ENCODE measurements around the gene PPP2R5C.

PPP2R5C gene

DNA sequence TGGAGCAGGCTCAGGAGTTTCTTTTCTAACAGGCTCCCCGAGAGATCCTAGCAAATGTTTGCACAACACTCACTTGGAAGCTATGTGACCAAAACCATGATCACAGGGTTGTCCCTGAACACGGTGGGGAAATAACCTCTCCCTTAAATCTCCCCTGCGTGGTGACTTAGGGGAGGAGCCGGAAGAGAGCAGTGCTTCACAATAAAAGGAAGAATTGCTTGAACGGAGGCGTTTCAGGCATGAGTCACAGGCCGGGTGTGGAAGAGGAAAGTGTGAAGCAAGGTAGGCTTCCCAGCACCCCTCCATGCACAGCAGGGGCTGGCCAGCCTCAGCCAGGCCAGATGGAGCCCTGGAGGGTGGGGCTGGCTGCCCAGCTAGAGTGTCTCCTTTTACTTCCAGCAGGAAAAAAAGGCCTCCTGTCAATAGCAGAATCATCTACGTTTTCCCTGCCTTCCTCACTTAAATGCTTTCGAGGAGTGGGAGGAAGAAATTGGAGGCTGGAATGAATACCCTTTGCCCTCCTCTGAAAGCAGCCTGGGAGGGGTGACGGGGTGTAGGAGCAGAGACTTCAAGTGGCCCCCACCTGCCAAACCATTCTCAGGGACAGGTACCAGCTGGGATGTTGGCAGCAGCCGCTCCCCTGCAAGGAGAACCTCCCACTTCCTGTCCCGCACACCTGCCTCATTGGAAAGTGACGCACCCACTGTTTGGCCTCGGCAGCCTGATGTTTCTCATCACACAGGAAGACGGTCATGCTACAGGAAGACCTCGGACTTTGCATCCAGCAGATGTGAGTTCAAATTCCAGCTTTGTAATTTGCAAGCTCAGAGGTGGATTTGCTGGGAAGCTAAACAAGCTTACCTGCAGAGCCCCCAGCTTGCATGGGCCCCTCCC, 30.1 kb upstream of the PPP2R5C start (continued):
- TF ChIP-seq, protein P1, sequence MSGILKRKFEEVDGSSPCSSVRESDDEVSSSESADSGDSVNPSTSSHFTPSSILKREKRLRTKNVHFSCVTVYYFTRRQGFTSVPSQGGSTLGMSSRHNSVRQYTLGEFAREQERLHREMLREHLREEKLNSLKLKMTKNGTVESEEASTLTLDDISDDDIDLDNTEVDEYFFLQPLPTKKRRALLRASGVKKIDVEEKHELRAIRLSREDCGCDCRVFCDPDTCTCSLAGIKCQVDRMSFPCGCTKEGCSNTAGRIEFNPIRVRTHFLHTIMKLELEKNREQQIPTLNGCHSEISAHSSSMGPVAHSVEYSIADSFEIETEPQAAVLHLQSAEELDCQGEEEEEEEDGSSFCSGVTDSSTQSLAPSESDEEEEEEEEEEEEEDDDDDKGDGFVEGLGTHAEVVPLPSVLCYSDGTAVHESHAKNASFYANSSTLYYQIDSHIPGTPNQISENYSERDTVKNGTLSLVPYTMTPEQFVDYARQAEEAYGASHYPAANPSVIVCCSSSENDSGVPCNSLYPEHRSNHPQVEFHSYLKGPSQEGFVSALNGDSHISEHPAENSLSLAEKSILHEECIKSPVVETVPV (CRISPR knock-in tag; IDR thresholded peaks at IDR 0.05) = no peak
- TF ChIP-seq PPARA (CRISPR knock-in tag; IDR thresholded peaks at IDR 0.05; ENCODE audit: borderline replicate concordance) (no peak), ISL1 (CRISPR knock-in tag; IDR thresholded peaks at IDR 0.05) (no peak), ZFP30 (CRISPR knock-in tag; IDR thresholded peaks at IDR 0.05) (no peak)
- TF ChIP-seq, protein P2, sequence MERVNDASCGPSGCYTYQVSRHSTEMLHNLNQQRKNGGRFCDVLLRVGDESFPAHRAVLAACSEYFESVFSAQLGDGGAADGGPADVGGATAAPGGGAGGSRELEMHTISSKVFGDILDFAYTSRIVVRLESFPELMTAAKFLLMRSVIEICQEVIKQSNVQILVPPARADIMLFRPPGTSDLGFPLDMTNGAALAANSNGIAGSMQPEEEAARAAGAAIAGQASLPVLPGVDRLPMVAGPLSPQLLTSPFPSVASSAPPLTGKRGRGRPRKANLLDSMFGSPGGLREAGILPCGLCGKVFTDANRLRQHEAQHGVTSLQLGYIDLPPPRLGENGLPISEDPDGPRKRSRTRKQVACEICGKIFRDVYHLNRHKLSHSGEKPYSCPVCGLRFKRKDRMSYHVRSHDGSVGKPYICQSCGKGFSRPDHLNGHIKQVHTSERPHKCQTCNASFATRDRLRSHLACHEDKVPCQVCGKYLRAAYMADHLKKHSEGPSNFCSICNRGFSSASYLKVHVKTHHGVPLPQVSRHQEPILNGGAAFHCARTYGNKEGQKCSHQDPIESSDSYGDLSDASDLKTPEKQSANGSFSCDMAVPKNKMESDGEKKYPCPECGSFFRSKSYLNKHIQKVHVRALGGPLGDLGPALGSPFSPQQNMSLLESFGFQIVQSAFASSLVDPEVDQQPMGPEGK (CRISPR knock-in tag; IDR thresholded peaks at IDR 0.05; ENCODE audit: borderline replicate concordance) = no peak

DNA sequence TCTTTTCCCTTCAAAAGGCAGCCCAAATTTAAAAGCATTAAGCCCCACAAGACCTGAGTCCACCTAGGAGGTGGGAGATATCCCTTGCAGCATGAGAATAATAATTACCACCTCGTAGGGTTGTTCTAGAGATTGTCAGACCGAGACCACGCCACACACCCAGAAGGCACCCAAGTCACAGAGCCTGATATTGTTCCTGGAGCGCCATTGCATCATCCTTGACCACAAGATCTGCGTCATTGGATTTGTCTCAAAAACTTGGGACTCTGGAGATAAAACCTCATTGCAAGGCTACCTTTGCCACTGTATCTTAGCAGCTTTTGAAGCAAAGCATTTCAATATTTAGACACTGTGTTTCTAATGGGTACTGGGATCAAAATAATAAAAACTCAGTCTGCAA, 29.4 kb upstream of the PPP2R5C start:
- no peak for ATAC-seq
- TF ChIP-seq ZNF70 (CRISPR knock-in tag; IDR thresholded peaks at IDR 0.05) (no peak), PPARA (CRISPR knock-in tag; IDR thresholded peaks at IDR 0.05; ENCODE audit: borderline replicate concordance) (no peak), ZFP3 (CRISPR knock-in tag; IDR thresholded peaks at IDR 0.05) (no peak), RARB (CRISPR knock-in tag; IDR thresholded peaks at IDR 0.05) (no peak), TCF4 (CRISPR knock-in tag; IDR thresholded peaks at IDR 0.05; ENCODE audit: borderline replicate concordance) (no peak), SNAI2 (CRISPR knock-in tag; IDR thresholded peaks at IDR 0.05) (no peak), ZNF8 (CRISPR knock-in tag; IDR thresholded peaks at IDR 0.05) (no peak), GLIS3 (CRISPR knock-in tag; IDR thresholded peaks at IDR 0.05) (no peak), ISL1 (CRISPR knock-in tag; IDR thresholded peaks at IDR 0.05) (no peak), ZFP30 (CRISPR knock-in tag; IDR thresholded peaks at IDR 0.05) (no peak), CSDC2 (CRISPR knock-in tag; IDR thresholded peaks at IDR 0.05) (no peak), BACH2 (CRISPR knock-in tag; IDR thresholded peaks at IDR 0.05; ENCODE audit: borderline replicate concordance) (no peak), OSR1 (CRISPR knock-in tag; IDR thresholded peaks at IDR 0.05) (no peak), ARNTL (CRISPR knock-in tag; IDR thresholded peaks at IDR 0.05; ENCODE audit: borderline replicate concordance, low read depth) (no peak)
- TF ChIP-seq, protein P1 (CRISPR knock-in tag; IDR thresholded peaks at IDR 0.05) = no peak
- TF ChIP-seq, protein P3, sequence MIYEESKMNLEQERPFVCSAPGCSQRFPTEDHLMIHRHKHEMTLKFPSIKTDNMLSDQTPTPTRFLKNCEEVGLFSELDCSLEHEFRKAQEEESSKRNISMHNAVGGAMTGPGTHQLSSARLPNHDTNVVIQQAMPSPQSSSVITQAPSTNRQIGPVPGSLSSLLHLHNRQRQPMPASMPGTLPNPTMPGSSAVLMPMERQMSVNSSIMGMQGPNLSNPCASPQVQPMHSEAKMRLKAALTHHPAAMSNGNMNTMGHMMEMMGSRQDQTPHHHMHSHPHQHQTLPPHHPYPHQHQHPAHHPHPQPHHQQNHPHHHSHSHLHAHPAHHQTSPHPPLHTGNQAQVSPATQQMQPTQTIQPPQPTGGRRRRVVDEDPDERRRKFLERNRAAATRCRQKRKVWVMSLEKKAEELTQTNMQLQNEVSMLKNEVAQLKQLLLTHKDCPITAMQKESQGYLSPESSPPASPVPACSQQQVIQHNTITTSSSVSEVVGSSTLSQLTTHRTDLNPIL (CRISPR knock-in tag; IDR thresholded peaks at IDR 0.05; ENCODE audit: low read depth) = no peak
- TF ChIP-seq, protein P4, sequence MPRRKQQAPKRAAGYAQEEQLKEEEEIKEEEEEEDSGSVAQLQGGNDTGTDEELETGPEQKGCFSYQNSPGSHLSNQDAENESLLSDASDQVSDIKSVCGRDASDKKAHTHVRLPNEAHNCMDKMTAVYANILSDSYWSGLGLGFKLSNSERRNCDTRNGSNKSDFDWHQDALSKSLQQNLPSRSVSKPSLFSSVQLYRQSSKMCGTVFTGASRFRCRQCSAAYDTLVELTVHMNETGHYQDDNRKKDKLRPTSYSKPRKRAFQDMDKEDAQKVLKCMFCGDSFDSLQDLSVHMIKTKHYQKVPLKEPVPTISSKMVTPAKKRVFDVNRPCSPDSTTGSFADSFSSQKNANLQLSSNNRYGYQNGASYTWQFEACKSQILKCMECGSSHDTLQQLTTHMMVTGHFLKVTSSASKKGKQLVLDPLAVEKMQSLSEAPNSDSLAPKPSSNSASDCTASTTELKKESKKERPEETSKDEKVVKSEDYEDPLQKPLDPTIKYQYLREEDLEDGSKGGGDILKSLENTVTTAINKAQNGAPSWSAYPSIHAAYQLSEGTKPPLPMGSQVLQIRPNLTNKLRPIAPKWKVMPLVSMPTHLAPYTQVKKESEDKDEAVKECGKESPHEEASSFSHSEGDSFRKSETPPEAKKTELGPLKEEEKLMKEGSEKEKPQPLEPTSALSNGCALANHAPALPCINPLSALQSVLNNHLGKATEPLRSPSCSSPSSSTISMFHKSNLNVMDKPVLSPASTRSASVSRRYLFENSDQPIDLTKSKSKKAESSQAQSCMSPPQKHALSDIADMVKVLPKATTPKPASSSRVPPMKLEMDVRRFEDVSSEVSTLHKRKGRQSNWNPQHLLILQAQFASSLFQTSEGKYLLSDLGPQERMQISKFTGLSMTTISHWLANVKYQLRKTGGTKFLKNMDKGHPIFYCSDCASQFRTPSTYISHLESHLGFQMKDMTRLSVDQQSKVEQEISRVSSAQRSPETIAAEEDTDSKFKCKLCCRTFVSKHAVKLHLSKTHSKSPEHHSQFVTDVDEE (CRISPR knock-in tag; IDR thresholded peaks at IDR 0.05) = no peak

DNA sequence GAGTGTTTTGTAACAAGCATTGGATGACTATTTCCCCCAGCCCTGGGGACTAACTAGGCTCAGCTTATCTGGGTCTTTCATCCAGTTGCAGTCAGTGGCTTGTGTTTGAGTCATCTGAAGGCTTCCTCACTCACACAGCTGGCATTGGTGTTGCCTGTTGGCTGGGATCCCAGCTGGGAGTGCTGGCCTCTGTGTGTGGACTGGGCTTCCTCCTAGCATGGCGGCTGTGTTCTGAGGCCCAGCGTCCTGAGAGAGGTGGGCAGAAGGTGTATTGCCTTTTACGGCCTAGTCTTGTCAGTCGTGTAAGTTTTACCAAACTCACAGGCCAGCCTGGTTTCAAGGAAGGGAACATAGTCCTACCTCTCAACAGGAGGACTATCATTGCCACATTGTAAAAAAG, 28.3 kb upstream of the PPP2R5C start:
- peak; percentile 99 for TF ChIP-seq ZNF565 (CRISPR knock-in tag; conservative IDR thresholded peaks at IDR 0.05; ENCODE audit: low read depth)
- TF ChIP-seq ZFP30 (CRISPR knock-in tag; IDR thresholded peaks at IDR 0.05) = no peak
- ATAC-seq = no peak

Measured in SK-N-SH treated with all-trans-retinoic acid at 6 μM for 48 hours (cell line).